Hepatocyte (in vitro differentiated cells): ENCODE measurements around the gene FABP3. TPM values are rescaled to one million over a fixed set of nuclear protein-coding genes. Genes with fewer than 3 reads are reported as not detected.

Experiments used
- DNase-seq: peaks from one replicate; pipeline ENCODE4 v3.0.0-alpha.2; 2016; ENCODE audit warnings: low spot score
- H2AFZ ChIP-seq: fragments of 200-600 bp; sonication (generic); 2 replicates; pipeline ENCODE4 v1.6.0; 2016; ENCODE audit warnings: antibody characterized with exemption, mild to moderate bottlenecking
- H3K27ac ChIP-seq: fragments of 200-600 bp; sonication (generic); 2 replicates; pipeline ENCODE4 v1.5.1; 2016; ENCODE audit warnings: mild to moderate bottlenecking
- H3K27me3 ChIP-seq: fragments of 200-600 bp; sonication (generic); 2 replicates; pipeline ENCODE4 v1.6.1; 2016
- H3K36me3 ChIP-seq: fragments of 200-600 bp; sonication (generic); replicated peaks from 2 replicates; pipeline ENCODE4 v1.5.1; 2016; ENCODE audit warnings: low read depth; ENCODE audit not compliant: insufficient read depth
- H3K4me1 ChIP-seq: fragments of 200-600 bp; sonication (generic); 2 replicates; pipeline ENCODE4 v1.5.1; 2016; ENCODE audit warnings: mild to moderate bottlenecking, moderate library complexity; ENCODE audit not compliant: insufficient read depth
- H3K4me2 ChIP-seq: fragments of 200-600 bp; sonication (generic); 2 replicates; pipeline ENCODE4 v1.6.0; 2016
- H3K4me3 ChIP-seq: fragments of 200-600 bp; sonication (generic); 2 replicates; pipeline ENCODE4 v1.5.1; 2016; ENCODE audit warnings: mild to moderate bottlenecking
- H3K79me2 ChIP-seq: fragments of 200-600 bp; sonication (generic); 2 replicates; pipeline ENCODE4 v1.6.0; 2017; ENCODE audit warnings: mild to moderate bottlenecking
- H3K9me2 ChIP-seq: fragments of 200-600 bp; sonication (generic); replicated peaks from 2 replicates; pipeline ENCODE4 v1.6.0; 2017; ENCODE audit warnings: mild to moderate bottlenecking; ENCODE audit not compliant: insufficient read depth
- H3K9me3 ChIP-seq: fragments of 200-600 bp; sonication (generic); 2 replicates; pipeline ENCODE4 v1.5.1; 2016; ENCODE audit warnings: low read depth, mild to moderate bottlenecking
- H4K20me1 ChIP-seq: fragments of 200-600 bp; sonication (generic); 2 replicates; pipeline ENCODE4 v1.6.0; 2016; ENCODE audit warnings: mild to moderate bottlenecking; ENCODE audit not compliant: insufficient read depth, poor library complexity, severe bottlenecking
- EZH2 ChIP-seq: fragments of 200-600 bp; sonication (generic); IDR thresholded peaks from 2 replicates; pipeline ENCODE4 v1.6.1; 2016; ENCODE audit warnings: antibody characterized with exemption, mild to moderate bottlenecking, borderline replicate concordance
- EZH2phosphoT487 ChIP-seq: fragments of 200-600 bp; sonication (generic); IDR thresholded peaks from one replicate; pipeline ENCODE4 v1.6.1; 2018; ENCODE audit warnings: antibody characterized with exemption, mild to moderate bottlenecking, low read depth, moderate library complexity; ENCODE audit not compliant: unreplicated experiment, severe bottlenecking
- WGBS: methylation state at CpG from one replicate; pipeline ENCODE4 v1.1.6; 2016; ENCODE audit warnings: low lambda C conversion rate; ENCODE audit errors: missing lambda C conversion rate; 5-methylcytosine and 5-hydroxymethylcytosine counted together
- polyA plus RNA-seq: library from polyadenylated mRNA; unstranded; fragments of >200 nt; fragmentation: Nextera tagmentation; extraction: Ambion mirVana; gene quantifications from 2 replicates; pipeline ENCODE4 v1.2.1, GENCODE V29; 2016
- total RNA-seq: library from RNA; depleted of rRNA; stranded (reverse); fragments of >200 nt; gene quantifications from 2 replicates; pipeline ENCODE4 v1.2.3, GENCODE V29; 2014
- TF ChIP-seq, protein P1 (sequence below): fragments of 200-600 bp; sonication (generic); IDR thresholded peaks from 2 replicates; pipeline ENCODE4 v1.5.1; 2016; ENCODE audit warnings: antibody characterized with exemption, mild to moderate bottlenecking; ENCODE audit not compliant: poor library complexity

FABP3 gene
- total and polyA plus RNA-seq, 2 experiments from 2014 or later: 39.1 to 50.1 TPM

DNA sequence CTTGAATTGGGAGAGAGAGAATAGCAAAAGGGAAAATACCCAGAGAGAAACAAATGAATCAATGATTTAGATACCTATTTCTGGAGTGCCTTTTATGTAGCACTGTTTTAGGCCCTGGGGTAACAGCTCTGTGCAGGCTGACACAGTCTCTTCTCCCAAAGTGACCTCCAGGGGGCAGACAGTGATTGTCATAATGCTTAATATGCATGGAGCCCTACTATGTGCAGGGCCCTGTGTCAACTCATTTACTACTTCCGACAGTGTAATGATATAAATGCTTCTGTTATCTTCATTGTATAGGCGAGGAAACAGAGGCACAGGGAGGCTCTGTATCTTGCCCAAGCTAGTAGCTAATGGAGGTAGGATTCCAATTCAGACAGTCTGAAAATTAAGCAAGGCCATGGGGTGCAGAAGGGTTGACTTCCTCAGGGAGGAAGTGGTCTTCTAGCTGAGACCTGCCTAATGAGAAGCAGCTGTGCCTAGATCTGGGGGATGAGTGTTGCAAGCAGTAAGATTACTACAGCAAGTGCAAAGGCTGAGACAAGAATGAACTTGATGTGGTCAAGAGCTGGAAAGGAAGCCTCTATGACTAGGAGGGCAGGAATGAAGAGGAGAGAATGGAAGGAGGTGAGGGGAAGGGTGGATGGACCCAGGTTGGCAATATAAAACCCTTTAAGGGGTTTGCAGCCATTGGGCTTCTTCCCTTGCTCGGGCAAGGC is 23.9 kb upstream of the FABP3 start:
- no peak overlapping the region for H3K4me2 ChIP-seq
- 96% methylated on average over 3 of the region's 3 CpGs for WGBS
- DNase-seq: no peak
- no peak overlapping the region for H3K4me3 ChIP-seq
- no peaks in the 10 kb centered on the region for H3K36me3 ChIP-seq
- H3K9me3 ChIP-seq: no peaks in the 10 kb centered on the region
- no peaks in the 10 kb centered on the region for H3K9me2 ChIP-seq
- no peak overlapping the region for H2AFZ ChIP-seq
- no peaks in the 10 kb centered on the region for H4K20me1 ChIP-seq
- no peaks in the 10 kb centered on the region for H3K79me2 ChIP-seq
- H3K27me3 ChIP-seq: no peaks in the 10 kb centered on the region
- no peak for TF ChIP-seq EZH2
- TF ChIP-seq, protein P1, sequence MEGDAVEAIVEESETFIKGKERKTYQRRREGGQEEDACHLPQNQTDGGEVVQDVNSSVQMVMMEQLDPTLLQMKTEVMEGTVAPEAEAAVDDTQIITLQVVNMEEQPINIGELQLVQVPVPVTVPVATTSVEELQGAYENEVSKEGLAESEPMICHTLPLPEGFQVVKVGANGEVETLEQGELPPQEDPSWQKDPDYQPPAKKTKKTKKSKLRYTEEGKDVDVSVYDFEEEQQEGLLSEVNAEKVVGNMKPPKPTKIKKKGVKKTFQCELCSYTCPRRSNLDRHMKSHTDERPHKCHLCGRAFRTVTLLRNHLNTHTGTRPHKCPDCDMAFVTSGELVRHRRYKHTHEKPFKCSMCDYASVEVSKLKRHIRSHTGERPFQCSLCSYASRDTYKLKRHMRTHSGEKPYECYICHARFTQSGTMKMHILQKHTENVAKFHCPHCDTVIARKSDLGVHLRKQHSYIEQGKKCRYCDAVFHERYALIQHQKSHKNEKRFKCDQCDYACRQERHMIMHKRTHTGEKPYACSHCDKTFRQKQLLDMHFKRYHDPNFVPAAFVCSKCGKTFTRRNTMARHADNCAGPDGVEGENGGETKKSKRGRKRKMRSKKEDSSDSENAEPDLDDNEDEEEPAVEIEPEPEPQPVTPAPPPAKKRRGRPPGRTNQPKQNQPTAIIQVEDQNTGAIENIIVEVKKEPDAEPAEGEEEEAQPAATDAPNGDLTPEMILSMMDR: peak; percentile 25
- TF ChIP-seq EZH2phosphoT487: no peak
- no peak overlapping the region for H3K27ac ChIP-seq
- no peaks in the 10 kb centered on the region for H3K4me1 ChIP-seq

DNA sequence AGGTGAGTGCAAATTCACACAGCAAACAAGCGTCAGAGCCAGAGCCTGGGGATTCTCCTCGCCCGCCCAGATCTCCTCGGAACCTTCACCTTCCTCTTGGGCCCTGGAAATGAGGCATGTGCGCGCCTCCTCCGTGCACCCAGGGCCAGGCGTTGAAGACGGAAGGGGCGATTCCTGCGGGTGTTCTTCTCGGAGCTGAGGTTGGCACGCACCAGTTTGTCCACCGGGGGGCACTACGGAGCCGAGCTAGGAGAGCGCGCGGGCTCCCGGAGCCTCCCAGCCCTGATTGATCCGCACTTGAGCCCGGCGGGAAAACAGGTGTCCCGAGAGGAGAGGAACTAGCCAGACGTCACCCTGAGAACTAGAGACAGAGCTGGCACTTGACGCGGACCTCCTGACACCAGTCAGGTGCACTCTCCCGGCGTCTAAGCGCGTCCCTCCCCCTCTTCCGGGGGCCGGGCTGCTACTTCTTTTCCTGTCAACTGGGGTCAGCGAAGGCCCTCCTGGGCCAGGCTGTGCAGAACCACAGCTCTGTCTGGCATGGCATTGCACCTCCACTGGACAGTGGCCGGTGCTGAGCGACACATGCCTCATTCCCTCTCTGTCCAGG is 21.8 kb upstream of the FABP3 start:
- no peaks in the 10 kb centered on the region for H3K9me3 ChIP-seq
- peak overlapping the region; percentile 56 for H2AFZ ChIP-seq
- TF ChIP-seq EZH2phosphoT487 (no peak), EZH2 (no peak)
- TF ChIP-seq, protein P1: peak; percentile 93
- WGBS: 4% methylated on average over 36 of the region's 36 CpGs
- H3K36me3 ChIP-seq: no peaks in the 10 kb centered on the region
- H3K79me2 ChIP-seq: no peaks in the 10 kb centered on the region
- peak overlapping the region; percentile 65 for H3K4me2 ChIP-seq
- DNase-seq: peak; percentile 95
- H4K20me1 ChIP-seq: no peaks in the 10 kb centered on the region
- H3K9me2 ChIP-seq: no peaks in the 10 kb centered on the region
- H3K4me1 ChIP-seq: peaks cover 12% of the 10 kb centered on the region
- peak overlapping the region; percentile 22 for H3K27ac ChIP-seq
- H3K4me3 ChIP-seq: no peak overlapping the region
- no peaks in the 10 kb centered on the region for H3K27me3 ChIP-seq

DNA sequence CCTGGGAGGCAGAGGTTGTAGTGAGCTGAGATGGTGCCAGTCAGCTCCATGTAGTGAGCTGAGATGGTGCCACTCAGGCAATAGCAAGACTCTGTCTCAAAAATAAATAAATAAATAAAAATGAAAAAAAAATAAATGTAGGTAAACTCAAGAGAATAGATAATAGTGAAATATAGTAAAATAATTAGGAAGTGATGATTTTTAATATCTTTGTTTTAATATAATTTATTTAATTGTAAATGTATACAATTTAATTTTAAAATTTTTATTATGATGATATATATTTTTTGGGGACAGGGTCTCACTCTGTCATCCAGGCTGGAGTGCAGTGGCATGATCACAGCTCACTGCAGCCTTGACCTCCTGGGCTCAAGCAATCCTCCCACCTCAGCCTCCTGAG is 20.6 kb upstream of the FABP3 start:
- no peaks in the 10 kb centered on the region for H3K27me3 ChIP-seq
- H3K27ac ChIP-seq: no peak overlapping the region
- no peaks in the 10 kb centered on the region for H3K36me3 ChIP-seq
- DNase-seq: no peak
- no peaks in the 10 kb centered on the region for H3K9me3 ChIP-seq
- peaks cover 18% of the 10 kb centered on the region for H3K4me1 ChIP-seq
- H3K4me3 ChIP-seq: no peak overlapping the region
- no peaks in the 10 kb centered on the region for H3K9me2 ChIP-seq
- no peak overlapping the region for H2AFZ ChIP-seq
- no peak overlapping the region for H3K4me2 ChIP-seq
- no peaks in the 10 kb centered on the region for H4K20me1 ChIP-seq
- TF ChIP-seq, protein P1: no peak
- no peak for TF ChIP-seq EZH2
- TF ChIP-seq EZH2phosphoT487: no peak
- no peaks in the 10 kb centered on the region for H3K79me2 ChIP-seq
